ENCODE data around the gene SDHAF3.
"Not testable (repeated sequence)": the region's sequence is repeated elsewhere in the genome, so short reads cannot be mapped to it uniquely, and the experiment has no call there.

Gene SDHAF3

DNA sequence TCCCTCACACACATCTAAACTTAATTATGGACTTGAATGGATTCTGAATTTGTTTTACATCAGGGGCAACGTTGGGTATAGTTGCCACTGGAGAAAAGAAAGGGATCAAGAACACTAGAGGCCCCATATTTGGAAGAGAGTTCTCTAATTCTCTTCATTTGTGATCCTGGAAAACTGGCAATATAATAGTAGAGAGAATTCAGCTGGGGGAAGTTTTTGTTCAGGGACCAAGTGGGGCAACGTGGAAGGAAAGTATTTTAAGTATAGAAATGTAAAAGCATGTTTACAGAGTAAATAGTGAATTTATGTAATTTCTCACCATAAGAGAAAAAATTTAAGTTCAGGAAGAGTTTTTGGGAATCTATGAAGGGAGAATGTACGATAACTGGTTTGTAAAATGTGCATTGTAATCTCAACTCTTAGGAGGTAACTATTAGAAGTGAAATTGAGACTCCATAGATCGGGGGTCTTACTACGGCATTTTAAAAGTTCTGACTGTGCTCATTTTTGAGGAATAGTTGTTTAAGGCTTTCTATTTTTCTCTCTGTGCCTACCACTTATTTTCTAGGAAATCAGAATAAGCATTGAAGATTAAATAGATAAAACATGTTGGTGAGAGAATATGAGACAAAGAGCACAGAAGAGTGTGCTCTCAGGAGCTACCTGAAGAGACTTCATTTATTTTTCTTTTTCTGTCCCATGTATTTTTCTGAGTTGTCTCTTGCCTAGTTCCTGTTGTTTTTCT lies 3.4 kb downstream of the SDHAF3 start:
- DNase-seq = no peak

DNA sequence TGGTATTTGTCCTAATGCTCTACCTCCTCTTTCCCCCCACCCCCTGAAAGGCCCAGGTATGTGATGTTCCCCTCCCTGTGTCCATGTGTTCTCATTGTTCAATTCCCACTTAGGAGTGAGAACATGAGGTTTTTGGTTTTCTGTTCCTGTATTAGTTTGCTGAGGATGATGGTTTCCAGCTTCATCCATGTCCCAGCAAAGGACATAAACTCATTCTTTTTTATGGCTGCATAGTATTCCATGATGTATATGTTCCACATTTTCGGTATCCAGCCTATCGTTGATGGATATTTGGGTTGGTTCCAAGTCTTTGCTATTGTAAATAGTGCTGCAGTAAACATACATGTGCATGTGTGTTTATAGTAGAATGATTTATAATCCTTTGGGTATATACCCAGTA lies 5.6 kb downstream of the SDHAF3 start:
- DNase-seq = not testable (repeated sequence)

DNA sequence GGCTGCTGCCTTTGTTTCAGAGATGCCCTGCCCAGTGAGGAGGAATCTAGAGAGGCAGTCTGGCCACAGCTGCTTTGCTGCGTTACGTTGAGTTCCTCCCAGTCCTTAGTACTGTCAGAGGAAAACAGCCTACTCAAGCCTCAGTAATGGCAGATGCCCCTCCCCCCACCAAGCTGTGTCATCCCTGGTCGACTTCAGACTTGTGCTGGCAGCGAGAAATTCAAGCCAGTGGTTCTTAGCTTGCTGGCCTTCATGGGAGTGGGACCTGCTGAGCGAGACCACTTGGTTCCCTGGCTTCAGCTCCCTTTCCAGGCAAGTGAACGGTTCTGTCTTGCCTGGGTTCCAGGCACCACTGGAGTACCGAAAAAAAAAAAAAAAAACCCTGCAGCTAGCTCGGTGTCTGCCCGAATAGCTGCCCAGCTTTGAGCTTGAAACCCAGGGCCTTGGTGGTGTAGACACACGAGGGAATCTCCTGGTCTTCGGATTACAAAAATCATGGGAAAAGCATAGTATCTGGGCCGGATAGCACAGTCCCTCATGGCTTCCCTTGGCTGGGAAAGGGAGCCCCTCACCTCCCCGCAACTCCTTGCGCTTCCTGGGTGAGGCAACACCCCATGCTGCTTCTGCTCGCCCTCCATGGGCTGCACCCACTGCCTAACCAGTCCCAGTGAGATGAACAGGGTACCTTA lies 9.1 kb downstream of the SDHAF3 start:
- DNase-seq = no peak

DNA sequence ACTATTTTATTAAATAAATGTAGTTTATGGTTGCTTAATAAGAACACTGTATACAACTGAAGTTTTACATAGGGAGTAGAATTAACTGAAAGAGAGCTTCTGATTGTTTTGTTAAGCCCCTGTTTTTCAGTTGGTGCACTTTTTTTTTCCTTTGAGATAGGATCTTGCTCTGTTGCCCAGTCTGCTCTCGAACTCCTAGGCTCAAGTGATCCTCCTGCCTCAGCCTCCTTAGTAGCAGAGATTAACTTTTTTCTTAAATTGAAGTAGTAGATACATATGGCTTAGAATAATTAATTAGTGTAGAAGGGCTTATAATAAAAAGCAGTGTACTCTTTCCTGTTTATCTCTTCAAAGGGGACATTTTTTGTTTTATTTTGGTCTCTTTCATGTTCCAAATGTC lies 11.2 kb downstream of the SDHAF3 start:
- DNase-seq = no peak

DNA sequence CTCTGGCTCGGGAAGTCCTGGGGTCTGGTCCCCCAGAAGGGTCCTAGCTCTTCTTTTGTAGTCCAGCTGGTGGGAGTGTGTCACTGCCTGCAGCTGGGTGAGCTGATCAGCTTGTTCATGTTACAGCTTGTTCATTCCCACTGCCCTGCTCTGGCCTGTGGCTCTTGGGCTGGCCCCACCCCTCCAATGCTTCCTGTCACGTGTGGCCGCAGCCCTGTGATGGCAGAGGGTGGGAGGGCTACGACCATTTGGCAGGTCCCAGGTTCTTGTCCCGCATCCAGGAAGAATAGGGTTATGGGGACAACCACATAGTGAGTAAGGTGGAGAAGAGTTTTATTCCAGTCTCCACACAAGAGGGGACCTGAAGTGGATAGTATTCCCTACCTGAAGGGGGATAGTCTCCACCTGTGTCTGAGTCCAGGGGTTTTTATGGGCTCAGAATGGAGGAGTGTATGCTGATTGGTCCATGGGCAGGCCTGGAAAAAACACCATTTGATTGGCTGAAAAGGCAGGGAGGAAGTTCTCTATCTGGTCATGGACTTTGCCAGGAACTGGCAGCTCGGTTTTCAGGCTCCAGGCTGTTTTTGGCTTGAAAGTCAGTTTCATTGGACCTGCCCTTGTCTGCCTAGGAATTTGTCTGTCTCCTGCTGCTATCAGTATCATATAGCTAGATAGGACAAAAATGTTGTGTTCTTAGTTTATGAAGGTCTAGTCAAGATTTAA lies 13.1 kb downstream of the SDHAF3 start:
- DNase-seq = no peak

DNA sequence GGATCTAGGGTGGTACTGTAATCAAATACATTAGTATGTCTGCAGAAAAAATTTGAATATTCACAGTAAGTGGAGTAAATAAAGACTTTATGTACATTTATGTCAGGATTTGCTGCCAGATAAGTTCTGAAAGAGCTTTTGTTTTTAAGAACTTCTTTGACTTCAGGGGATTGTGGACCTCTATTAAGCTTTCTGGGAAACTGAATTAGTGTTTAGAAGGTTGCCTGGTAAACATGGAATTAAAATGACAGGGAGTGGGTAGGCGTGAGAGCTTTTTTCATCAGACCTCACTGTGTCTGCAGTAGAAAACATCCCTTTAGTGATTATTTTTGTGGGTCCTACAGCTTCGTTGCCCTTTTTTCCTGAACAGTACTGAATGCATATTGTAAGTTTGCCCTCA lies 15.7 kb downstream of the SDHAF3 start:
- no peak for DNase-seq

DNA sequence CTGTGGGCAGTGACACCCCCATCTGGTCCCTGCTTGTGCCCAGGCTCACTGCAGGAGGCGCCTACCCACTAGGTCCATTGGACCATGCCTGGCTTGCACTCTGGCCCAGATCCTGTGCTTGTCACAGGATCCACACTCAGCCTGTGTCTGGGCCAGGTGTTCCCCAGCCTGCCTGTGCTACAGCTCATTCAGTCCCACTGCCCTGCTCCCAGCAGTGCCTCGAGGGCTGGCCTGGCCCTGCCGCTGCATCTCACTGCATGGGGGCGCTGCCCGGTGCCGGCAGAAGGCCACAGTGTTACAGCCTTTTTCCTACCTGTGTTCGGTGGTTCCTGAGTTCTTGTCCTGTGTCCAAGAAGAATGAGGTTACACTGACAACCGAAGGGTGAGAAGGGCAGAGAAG lies 21.3 kb downstream of the SDHAF3 start:
- DNase-seq = no peak

DNA sequence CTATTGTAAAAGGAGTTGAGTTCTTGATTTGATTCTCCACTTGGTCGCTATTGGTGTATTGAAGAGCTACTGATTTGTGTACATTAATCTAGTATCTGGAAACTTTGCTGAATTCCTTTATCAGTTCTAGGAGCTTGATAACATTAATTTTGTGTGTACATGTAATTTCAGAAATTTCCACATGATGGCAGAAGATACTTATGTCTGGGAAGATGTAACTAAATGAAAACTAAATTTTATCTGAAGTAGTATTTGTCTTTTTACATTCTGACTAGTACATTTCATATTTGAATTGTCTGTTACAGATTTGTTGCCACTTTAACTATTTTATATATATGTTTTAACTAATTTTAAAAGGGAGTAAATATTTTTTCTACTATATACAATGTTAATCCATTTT lies 27.6 kb downstream of the SDHAF3 start:
- DNase-seq = no peak

DNA sequence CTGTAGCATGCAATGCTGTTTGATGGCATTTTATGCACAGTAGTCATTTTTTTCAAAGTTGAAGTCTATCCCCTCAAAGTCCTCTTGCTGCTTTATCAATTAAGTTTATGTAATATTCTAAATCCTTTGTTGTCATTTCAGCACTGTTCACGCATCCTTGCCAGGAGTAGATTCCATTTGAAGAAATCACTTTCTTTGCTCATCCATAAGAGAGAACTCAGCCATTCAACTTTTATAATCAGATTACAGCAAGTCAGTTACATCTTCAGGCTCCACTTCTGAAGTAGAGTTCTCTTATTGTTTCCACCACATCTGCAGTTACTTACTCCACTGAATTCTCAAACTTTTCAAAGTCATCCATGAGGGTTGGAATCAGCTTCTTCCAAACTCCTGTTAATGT lies 32.3 kb downstream of the SDHAF3 start:
- no peak for DNase-seq

DNA sequence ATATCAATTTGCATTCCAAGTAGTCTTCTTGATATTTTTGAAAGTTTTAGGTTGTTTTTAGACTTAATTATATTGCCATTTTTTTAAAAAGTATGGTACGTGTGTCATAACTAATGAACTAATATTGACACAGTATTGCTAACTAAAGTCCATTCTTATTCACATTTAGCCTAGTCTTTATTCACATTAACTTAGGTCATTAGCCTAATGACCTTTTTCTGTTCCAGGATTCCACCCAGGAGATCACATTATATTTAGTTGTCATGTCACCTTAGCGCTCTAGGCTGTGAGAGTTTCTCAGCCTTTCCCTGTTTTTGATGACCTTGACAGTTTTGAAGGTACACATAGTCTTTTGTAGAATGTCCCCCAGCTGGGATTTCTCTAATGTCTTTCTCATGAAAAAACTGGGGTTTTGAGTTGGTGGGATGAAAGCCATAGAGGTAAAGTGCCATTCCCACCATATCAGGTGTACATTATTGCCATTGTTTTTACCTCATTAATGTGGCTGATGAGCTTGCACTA lies 38.5 kb downstream of the SDHAF3 start:
- DNase-seq = no peak

DNA sequence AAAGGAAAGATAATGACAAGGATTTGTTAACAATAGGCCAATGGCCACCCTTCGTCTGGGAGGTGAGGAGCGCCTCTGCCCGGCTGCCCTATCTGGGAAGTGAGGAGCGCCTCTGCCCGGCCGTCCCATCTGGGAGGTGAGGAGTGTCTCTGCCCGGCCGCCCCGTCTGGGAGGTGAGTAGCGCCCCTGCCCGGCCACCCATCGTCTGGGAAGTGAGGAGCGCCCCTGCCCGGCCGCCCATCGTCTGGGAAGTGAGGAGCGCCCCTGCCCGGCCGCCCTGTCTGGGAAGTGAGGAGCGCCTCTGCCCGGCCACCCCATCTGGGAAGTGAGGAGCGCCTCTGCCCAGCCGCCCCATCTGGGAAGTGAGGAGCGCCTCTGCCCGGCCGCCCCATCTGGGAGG lies 42.5 kb downstream of the SDHAF3 start:
- not testable (repeated sequence) for DNase-seq

DNA sequence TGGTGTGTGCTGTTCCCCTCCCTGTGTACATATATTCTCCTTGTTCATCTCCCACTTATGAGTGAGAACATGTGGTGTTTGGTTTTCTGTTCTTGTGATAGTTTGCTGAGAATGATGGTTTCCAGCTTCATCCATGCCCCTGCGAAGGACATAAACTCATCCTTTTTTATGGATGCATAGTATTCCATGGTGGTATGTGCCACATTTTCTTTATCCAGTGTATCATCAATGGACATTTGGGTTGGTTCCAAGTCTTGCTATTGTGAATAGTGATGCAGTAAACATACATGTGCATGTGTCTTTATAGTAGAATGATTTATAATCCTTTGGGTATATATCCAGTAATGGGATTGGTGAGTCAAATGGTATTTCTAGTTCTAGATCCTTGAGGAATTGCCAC lies 44.1 kb downstream of the SDHAF3 start:
- not testable (repeated sequence) for DNase-seq

DNA sequence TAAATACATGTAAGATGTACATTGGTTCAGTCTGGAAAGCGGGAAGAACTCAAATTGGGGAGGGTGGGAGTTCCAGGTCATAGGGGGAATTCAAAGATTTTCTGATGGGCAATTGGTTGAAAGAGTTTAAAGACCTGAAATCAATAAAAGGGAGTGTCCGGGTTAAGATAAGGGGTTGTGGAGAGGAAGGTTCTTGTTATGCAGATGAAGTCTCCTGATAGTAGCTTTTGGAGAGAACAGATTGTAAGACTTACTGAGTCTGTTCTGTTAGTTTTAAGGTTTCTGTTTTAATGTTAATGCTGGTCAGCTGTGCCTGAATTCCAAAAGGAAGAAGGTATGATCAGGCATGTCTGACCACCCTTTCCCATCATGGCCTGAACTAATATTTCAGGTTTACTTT lies 48.8 kb downstream of the SDHAF3 start:
- DNase-seq = no peak

DNA sequence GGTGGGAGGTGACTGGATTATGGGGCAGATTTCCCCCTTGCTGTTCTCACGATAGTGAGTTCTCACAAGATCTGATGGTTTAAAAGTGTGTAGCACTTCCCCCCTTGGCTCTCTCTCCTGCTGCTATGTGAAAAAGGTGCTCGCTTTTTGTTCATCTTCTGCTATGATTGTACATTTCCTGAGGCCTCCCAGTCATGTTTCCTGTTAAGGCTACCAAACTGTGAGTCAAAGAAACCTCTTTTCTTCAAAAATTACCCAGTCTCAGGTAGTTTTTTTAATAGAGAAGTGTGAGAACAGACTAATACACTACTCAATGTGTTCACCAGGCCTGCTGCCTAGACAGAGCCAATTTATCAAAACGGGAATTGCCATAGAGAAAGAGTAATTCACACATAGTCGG lies 49.7 kb downstream of the SDHAF3 start:
- DNase-seq = no peak

DNA sequence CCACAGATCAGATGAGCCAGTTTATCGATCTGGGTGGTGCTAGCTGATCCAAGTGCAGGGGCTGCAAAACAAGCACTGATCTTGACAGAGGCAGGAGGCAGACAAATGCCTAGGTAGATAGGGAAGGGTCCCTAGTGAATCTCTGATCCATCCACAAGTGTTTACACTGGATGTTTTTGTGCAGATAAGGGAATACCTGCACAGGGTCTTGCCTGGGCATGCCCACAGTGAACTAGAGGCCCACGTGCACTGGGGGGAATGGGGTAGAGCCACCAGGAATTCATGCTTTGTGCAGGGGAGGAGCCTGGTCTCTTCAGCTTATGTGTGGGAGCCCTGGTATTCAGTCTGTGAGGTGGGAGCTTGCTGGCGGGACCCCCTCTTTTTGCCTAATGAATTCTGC lies 50.3 kb downstream of the SDHAF3 start:
- no peak for DNase-seq

DNA sequence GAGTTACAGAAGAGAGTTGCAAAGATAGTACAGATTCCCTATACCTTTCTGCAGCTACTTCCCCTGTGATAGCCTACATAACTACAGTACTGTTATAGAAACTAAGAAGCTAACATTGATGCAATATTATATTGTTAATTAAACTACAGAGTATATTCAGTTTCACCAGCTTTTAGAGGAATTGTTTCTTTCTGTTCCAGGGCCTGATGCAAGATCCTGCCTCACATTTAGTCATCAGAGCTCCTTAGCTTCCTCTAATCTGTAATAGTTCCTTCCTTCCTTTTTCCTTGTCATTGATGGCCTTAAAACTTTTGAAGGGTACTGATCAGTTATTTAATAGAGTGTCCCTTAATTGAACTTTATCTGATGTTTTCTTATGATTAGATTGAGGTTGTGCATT lies 56.8 kb downstream of the SDHAF3 start:
- no peak for DNase-seq

DNA sequence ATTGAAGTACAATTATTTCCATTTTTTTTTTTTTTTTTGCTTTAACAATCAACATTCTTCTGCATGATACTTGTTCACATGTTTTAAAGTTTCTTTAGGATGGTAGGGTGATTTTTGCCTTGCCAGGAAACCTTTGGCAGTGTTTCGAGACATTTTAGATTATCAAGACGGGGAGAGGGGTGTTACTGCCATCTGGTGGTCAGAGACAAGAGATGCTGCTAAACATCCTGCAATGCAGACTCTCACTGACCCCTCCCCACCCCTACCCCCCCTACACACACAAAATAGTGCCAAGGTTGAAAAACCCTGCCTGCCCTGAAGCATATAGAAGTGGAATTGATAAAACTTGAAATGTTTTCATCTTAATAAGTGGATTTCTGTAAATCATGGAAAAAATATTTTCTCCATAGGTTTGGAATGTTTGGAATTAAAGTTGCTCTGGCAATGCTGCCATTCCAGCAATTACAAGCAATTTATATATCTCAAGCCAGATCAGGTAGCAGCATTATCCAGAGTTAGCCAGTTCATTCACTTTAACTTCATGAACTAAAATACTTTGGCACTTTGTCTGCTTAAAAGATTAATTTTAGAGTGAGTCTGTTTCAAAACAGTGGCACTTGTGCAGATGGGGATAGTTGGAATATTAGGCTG lies 62.1 kb downstream of the SDHAF3 start:
- DNase-seq = peak; percentile 8

DNA sequence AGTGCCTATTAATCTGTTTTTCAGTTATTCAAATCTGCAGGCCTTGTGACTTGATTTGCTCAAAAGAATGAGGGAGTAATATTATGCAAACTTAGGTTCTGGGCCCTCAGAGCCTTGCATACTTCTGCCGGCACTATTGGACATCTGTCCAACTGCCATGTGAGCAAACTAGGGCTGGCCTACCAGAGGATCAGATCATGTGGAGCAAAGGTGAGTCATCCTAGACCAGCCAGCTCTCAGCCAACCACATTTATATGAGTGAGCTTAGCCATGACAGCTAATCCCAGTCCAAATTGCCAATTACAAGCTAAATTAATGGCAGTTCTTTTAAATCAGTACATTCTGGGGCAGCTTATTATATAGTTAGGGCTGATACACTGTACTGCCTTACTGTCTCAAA lies 69.6 kb downstream of the SDHAF3 start:
- no peak for DNase-seq

DNA sequence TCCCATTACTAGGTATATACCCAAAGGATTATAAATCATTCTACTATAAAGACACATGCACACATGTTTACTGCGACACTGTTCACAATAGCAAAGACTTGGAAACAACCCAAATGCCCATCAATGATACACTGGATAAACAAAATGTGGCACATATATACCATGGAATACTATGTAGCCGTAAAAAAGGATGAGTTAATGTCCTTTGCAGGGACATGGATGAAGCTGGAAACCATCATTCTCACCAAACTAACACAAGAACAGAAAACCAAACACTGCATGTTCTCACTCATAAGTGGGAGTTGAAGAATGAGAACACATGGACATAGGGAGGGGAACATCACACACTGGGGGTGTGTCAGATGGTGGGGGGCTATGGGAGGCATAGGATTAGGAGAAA lies 78.7 kb downstream of the SDHAF3 start:
- DNase-seq = not testable (repeated sequence)

DNA sequence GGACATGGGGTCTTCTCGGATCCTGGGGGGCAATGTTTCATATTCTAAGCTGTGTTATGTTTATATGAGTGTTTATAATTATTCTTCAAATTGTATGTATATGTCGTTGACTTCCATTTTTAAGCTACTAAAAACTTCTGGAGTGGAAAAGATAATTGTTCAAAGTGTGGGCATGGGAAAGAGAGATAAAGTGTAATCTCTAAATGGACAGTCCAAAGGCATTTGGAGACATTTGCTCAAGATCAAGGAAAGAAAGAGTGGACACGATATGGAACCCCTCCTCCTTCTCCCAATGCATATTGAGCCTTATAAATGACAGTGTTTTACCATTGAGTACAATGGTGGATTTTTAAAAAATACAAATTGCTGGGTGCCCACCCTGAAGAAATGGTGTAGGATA lies 81.1 kb downstream of the SDHAF3 start:
- no peak for DNase-seq

DNA sequence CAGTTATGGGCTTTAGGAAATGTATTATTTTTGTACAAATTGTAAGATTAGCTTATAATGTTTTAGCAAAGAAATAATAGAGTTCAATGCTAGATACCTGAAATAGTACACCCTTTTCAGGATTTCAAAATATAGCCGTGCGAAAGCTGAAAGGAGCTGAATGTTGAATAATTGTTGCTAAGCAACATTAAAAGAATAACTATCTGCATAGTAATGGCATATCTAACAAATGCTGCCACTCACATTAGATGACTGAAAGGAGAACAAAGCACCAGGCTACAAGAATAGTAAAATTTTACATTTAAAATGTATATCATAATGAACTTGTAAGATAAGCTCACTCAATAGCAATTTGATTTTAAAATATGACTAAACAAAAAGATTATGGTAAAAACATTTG lies 82.5 kb downstream of the SDHAF3 start:
- DNase-seq = no peak

DNA sequence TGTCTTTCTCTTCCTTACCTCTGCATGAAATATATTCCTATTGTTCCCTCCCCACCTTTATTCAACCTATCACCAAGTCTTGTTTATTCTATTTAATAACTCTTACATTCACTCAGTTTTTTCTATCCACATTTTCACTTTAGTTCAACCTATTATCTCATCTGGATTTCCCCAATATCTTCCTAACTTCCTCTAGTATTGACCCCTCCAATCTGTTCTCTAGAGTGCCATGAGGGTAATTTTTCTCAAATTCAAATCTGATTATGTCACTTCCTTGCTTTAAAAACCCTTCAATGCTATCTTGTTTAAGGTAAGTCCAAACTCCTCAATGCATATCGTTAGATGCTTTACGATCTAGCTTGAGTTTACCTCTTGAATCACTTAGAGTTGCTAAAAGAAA lies 86.5 kb downstream of the SDHAF3 start:
- no peak for DNase-seq

DNA sequence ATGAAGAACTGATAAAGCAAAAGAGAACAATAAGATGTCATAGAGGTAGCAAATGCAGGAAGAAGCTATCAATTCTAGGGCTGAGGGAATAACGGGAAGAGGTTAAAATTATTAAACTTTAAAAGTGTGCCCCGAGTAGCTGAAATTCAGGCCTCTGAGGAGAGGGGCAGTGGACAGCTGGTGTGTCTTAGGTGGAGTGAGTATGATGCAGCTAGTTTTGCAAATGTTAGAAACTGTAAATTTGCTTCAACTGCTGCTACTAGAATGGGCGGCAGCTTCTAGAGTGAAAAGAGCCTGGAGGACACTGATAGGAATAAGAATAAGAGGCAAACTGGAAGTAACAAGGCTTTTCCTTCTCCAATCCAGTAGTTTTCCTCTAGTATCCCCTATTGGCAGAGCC lies 87.3 kb downstream of the SDHAF3 start:
- no peak for DNase-seq
